ENCODE measurements around the gene AUTS2.

Gene AUTS2

GRCh38 chr7:70693321-70693685, 1095.0 kb downstream of the AUTS2 start:
- no peak for DNase-seq

GRCh38 chr7:70693686-70694433, 1095.6 kb downstream of the AUTS2 start:
- peak in 1 of 2 experiments; percentile 64 for DNase-seq

- no peak for DNase-seq
Observed at GRCh38 chr7:70694434-70694970, 1096.2 kb downstream of the AUTS2 start.

GRCh38 chr7:70694971-70695794, 1096.9 kb downstream of the AUTS2 start:
- DNase-seq: no peak

- DNase-seq: no peak
Observed at GRCh38 chr7:70695795-70696083, 1097.5 kb downstream of the AUTS2 start.

- no peak for DNase-seq
Observed at GRCh38 chr7:70696201-70696754, 1098.0 kb downstream of the AUTS2 start.

GRCh38 chr7:70698219-70698832, 1100.1 kb downstream of the AUTS2 start:
- peak; percentile 29 to 71 for DNase-seq

- no peak for DNase-seq
Observed at GRCh38 chr7:70699271-70699670, 1101.0 kb downstream of the AUTS2 start.

GRCh38 chr7:70700055-70700940, 1102.0 kb downstream of the AUTS2 start:
- DNase-seq: no peak

GRCh38 chr7:70700941-70701425, 1102.7 kb downstream of the AUTS2 start:
- no peak for DNase-seq

GRCh38 chr7:70701477-70701876, 1103.2 kb downstream of the AUTS2 start:
- DNase-seq: no peak

- no peak for DNase-seq
Observed at GRCh38 chr7:70701991-70702390, 1103.7 kb downstream of the AUTS2 start.

GRCh38 chr7:70703785-70704184, 1105.5 kb downstream of the AUTS2 start:
- no peak for DNase-seq

- no peak for DNase-seq
Observed at GRCh38 chr7:70704831-70705346, 1106.6 kb downstream of the AUTS2 start.

GRCh38 chr7:70706204-70706603, 1107.9 kb downstream of the AUTS2 start:
- no peak for DNase-seq

GRCh38 chr7:70706698-70707097, 1108.4 kb downstream of the AUTS2 start:
- no peak for DNase-seq

GRCh38 chr7:70707823-70708243, 1109.6 kb downstream of the AUTS2 start:
- DNase-seq: no peak

- peak in 1 of 2 experiments; percentile 37 for DNase-seq
Observed at GRCh38 chr7:70710011-70710480, 1111.8 kb downstream of the AUTS2 start.

GRCh38 chr7:70710651-70711050, 1112.4 kb downstream of the AUTS2 start:
- DNase-seq: no peak

- DNase-seq: no peak
Observed at GRCh38 chr7:70711452-70711851, 1113.2 kb downstream of the AUTS2 start.

- DNase-seq: peak in 1 of 2 experiments; percentile 16
Observed at GRCh38 chr7:70712942-70713341, 1114.7 kb downstream of the AUTS2 start.
